Measurements from ENCODE around the gene CDK10. TPM values are rescaled to one million over a fixed set of nuclear protein-coding genes. Genes with fewer than 3 reads are reported as not detected.
"Not testable (repeated sequence)": the region's sequence is repeated elsewhere in the genome, so short reads cannot be mapped to it uniquely, and the experiment has no call there.

Gene CDK10
- total RNA-seq, 6 experiments from 2014 or later, result 45.5 to 61.7 (median 48.6) TPM

DNA sequence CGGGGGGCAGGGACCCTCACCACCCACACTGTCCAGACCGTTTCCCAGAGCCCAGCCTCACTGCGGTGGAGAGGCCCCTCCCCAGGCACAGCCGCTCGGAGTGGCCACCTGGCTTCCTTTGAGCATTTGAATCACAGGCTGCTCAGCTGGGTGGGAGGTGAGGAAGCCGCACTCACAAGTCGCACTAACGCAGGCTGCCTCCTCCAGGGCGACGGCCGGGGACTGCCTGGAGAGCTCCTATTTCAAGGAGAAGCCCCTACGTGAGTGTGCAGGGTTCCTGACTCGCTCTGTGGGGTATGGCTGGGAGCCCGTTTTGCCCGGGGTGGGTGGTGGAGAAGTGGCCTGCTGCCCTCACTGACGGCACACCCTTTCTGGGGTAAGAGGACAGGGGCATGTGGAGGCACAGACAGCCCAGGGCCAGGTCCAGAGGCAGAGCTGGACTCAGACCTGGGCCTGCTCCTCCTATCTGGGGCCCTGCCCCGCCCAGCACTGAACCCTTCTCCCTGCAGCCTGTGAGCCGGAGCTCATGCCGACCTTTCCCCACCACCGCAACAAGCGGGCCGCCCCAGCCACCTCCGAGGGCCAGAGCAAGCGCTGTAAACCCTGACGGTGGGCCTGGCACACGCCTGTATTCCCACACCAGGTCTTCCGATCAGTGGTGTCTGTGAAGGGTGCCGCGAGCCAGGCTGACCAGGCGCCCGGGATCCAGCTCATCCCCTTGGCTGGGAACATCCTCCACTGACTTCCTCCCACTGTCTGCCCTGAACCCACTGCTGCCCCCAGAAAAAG is 8.8 kb downstream of the CDK10 start:
- no peak for TF ChIP-seq CTCF (IDR thresholded peaks at IDR 0.05)
- no peak for DNase-seq
- Mint-ChIP-seq H3K9me3 (no peaks in the 10 kb centered on the region), H3K27me3 (ENCODE audit: insufficient read depth) (no peaks in the 10 kb centered on the region; the same call in none of the 2 replicates), H3K4me1 (ENCODE audit: low read depth) (peaks cover 6% of the 10 kb centered on the region; the same call in 1 of the 2 replicates), H3K27ac (no peak overlapping the region), H3K36me3 (ENCODE audit: low read depth) (no peaks in the 10 kb centered on the region; the same call in 1 of the 2 replicates), H3K4me3 (no peak overlapping the region)

DNA sequence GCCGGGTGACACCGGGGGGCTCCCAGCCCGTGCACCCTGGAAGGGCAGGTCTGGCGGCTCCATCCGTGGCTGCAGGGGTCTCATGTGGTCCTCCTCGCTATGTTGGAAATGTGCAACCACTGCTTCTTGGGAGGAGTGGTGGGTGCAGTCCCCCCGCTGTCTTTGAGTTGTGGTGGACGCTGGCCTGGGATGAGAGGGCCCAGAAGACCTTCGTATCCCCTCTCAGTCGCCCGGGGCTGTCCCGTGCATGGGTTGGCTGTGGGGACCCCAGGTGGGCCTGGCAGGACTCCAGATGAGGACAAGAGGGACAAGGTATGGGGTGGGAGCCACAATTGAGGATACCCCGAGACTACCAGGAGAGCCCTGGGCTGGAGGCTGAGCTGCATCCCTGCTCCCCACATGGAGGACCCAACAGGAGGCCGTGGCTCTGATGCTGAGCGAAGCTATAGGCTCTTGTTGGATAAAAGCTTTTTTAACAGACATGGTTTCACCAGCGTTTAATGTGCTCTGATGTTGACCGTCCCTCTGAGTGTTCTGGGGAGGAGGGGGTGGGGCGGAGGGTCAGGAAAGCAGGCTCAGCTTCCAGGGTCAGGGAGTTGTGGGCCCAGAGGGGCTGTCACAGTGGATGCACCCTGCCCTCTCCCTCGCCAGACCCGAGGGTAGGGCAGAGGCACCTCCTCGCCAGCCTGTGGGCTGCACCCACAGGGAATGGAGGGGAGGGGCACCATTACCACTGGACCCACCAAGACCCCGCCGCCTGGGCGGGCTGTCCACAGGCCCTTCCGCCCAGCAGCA is 9.6 kb downstream of the CDK10 start:
- no peak for DNase-seq
- H3K27me3 Mint-ChIP-seq (ENCODE audit: insufficient read depth), result no peaks in the 10 kb centered on the region; the same call in none of the 2 replicates
- no peak overlapping the region for H3K27ac Mint-ChIP-seq
- no peaks in the 10 kb centered on the region for H3K9me3 Mint-ChIP-seq
- H3K4me3 Mint-ChIP-seq, result no peak overlapping the region
- TF ChIP-seq CTCF (IDR thresholded peaks at IDR 0.05), result no peak
- no peaks in the 10 kb centered on the region; the same call in 1 of the 2 replicates for H3K36me3 Mint-ChIP-seq (ENCODE audit: low read depth)
- H3K4me1 Mint-ChIP-seq (ENCODE audit: low read depth), result peaks cover 6% of the 10 kb centered on the region; the same call in 1 of the 2 replicates

- H3K27me3 Mint-ChIP-seq (ENCODE audit: insufficient read depth), result no peaks in the 10 kb centered on the region; the same call in none of the 2 replicates
- no peak overlapping the region for H3K27ac Mint-ChIP-seq
- no peak for TF ChIP-seq CTCF (IDR thresholded peaks at IDR 0.05)
- H3K36me3 Mint-ChIP-seq (ENCODE audit: low read depth), result no peaks in the 10 kb centered on the region; the same call in 1 of the 2 replicates
- no peaks in the 10 kb centered on the region for H3K9me3 Mint-ChIP-seq
- peaks cover 6% of the 10 kb centered on the region; the same call in 1 of the 2 replicates for H3K4me1 Mint-ChIP-seq (ENCODE audit: low read depth)
- no peak for DNase-seq
- no peak overlapping the region for H3K4me3 Mint-ChIP-seq
Measured at GRCh38 chr16:89696670-89697128, 10.2 kb downstream of the CDK10 start.

DNA sequence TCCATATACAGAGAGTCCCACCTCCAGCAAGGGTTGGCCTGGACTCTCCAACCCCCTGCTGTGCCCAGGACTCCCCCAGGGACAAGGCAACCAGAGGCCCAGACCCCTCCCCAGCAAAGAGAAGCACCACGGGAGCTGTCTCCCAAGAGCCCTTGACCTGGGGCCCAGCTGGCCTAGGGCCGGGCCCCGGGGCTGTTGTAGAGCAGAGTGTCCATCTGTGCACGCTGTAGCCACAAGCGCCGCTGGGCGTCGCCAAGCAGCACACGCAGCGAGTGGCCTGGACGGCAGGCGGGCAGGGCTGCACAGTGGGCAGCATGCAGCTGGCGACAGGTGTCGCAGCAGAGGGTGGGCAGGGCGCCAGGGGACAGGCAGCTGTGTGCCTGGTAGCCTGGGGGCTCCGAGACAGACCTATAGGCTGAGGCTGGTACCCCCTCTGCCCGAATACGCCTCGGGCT is 10.7 kb downstream of the CDK10 start:
- no peaks in the 10 kb centered on the region; the same call in 1 of the 2 replicates for H3K36me3 Mint-ChIP-seq (ENCODE audit: low read depth)
- DNase-seq, result no peak
- no peaks in the 10 kb centered on the region; the same call in none of the 2 replicates for H3K27me3 Mint-ChIP-seq (ENCODE audit: insufficient read depth)
- H3K27ac Mint-ChIP-seq, result no peak overlapping the region
- TF ChIP-seq CTCF (IDR thresholded peaks at IDR 0.05), result no peak
- peaks cover 6% of the 10 kb centered on the region; the same call in 1 of the 2 replicates for H3K4me1 Mint-ChIP-seq (ENCODE audit: low read depth)
- no peak overlapping the region for H3K4me3 Mint-ChIP-seq
- no peaks in the 10 kb centered on the region for H3K9me3 Mint-ChIP-seq

DNA sequence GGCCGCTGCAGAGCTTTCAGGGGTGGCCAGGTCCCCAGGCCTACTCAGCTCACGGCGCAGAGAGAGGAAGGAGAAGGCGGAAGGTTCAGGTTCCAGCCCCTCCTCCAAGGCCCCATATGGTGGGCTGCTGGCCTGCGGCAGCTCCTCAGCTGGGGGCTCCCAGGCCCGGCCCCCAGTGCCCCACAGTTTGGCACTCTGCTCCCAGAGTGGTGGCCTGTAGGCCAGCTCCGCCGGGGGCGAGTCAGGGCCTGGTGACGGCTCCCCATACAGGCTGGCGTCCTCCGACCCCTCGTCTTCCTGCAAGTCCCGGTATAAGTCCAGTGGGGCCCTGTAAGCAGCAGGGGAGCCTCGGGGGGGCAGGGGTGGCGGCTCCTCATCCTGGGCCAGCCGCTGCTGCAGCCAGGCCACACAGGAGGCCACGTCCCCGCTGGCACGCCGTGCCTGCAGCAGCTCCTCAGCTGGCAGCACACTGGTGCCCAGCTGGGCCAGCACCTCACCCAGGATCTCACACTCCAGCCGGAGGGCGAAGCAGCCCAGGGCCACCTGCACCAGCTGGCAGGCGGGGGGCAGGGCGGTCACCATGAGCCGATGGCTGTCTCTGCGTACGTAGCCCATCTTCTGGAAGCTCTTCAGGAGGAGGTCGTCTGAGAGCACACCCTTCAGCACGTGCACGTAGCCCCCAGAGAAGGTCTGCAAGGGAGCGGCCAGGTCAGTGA is 11.3 kb downstream of the CDK10 start:
- Mint-ChIP-seq H3K4me1 (ENCODE audit: low read depth) (peaks cover 6% of the 10 kb centered on the region; the same call in 1 of the 2 replicates), H3K9me3 (no peaks in the 10 kb centered on the region), H3K27me3 (ENCODE audit: insufficient read depth) (no peaks in the 10 kb centered on the region; the same call in none of the 2 replicates), H3K36me3 (ENCODE audit: low read depth) (no peaks in the 10 kb centered on the region; the same call in 1 of the 2 replicates), H3K27ac (no peak overlapping the region), H3K4me3 (no peak overlapping the region)
- no peak for TF ChIP-seq CTCF (IDR thresholded peaks at IDR 0.05)
- no peak for DNase-seq

GRCh38 chr16:89698717-89699116 is 12.2 kb downstream of the CDK10 start:
- H3K27ac Mint-ChIP-seq; H3K9me3 Mint-ChIP-seq; H3K4me3 Mint-ChIP-seq; DNase-seq; H3K4me1 Mint-ChIP-seq (ENCODE audit: low read depth); H3K36me3 Mint-ChIP-seq (ENCODE audit: low read depth); H3K27me3 Mint-ChIP-seq (ENCODE audit: insufficient read depth): not testable (repeated sequence)

DNA sequence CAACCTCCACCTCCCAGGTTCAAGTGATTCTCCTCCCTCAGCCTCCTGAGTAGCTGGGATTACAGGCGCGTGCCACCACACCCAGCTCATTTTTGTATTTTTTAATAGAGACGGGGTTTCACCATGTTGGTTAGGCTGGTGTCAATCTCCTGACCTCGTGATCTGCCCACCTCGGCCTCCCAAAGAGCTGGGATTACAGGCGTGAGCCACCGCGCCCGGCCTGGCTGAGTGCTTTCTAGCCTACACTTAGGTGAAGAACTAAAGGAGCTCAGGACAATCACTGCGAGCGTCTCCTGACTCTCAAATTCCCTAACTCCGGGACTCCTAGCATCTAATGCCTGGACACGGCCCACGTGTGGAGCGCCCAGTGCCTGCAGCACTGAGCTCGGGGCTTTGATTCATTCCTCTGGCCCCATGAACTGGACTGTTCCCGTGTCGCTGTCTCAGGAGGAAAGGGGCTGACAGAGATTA is 13.2 kb downstream of the CDK10 start:
- H3K27ac Mint-ChIP-seq, result peak overlapping the region; percentile 70
- not testable (repeated sequence) for DNase-seq; H3K36me3 Mint-ChIP-seq (ENCODE audit: low read depth); H3K27me3 Mint-ChIP-seq (ENCODE audit: insufficient read depth); H3K9me3 Mint-ChIP-seq; H3K4me1 Mint-ChIP-seq (ENCODE audit: low read depth)
- H3K4me3 Mint-ChIP-seq, result peak overlapping the region; percentile 76
